CD4-positive, alpha-beta T cell treated with Interleukin-21 for 1 hour (primary cell): Measurements from ENCODE around the gene TOB1.
A peak's percentile ranks its signal among the peaks of the same experiment; 100 is the strongest.

Source experiments
- DNase-seq: peaks from one replicate; pipeline ENCODE4 v3.0.0-alpha.2; 2020

TOB1 gene

DNA sequence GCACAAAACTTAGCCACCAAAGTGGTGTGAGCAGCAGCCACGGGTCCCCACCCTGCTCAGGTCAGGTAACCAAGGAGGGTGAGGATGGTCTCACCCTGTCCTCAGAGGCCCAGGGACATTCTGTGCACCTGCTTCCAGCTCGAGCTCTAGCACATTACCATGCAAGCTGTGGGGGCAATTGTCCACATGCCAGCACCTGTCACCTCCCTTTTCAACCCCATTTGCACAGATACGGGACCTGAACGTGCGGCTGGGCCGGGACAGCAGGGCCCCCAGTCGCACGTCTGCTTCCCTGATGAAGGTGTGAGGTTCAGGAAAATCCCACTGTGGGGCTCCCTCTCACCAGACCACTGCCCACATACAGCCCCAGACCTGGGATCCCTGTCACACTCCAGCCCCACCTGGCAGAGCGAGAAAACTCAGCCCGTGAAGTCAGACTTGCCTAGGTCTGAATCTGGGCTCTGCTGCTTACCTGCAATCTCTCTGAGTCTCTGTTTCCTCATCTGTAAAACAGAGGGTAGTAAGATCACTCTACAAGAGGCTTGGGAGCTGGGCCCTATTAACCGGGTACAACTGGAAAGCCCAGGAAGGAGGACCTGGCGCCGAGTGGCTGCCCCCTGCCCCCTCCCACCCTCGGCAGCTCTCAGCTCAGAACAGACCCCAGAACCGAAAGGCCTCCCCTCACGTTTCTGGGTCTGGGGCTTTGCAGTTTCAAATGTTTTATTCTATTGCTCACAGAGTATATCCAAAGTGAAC is 22.8 kb downstream of the TOB1 start:
- no peak for DNase-seq

DNA sequence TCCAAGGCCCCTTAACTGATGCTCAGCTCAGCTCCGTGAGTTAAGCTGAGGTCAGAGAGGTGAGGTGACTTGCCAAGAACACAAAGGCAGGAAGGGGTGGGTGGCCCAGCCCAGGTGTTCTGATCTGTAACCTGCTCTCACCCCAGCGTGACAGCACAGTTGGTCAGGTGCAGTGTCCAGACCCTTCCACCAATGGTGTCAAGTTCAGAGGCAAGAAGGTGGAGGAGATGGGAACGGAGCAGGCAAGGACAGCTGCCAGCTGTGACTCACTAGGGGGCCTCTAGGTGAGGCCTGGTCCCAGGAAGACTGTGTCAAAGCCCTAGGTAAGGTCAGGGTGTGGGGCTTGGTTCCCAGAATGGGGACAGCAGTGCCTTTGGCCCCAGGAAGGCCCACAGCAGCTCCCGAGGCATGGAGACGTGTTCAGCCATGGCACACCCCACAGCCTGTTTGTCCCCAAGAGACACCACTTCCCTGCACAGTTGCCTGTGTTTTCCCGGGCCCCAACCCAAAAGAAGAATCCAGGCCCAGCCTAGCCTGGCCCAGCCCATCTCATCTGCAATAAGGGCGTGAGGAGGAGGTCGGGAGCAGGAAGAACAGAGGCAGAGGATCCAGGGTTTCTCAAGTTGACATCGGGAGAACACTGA is 23.5 kb downstream of the TOB1 start:
- no peak for DNase-seq

GRCh38 chr17:50841949-50842354 is 24.2 kb downstream of the TOB1 start:
- DNase-seq = peak; percentile 54

- DNase-seq = no peak
Observed at GRCh38 chr17:50841277-50841948, 24.7 kb downstream of the TOB1 start.

GRCh38 chr17:50840311-50840851 is 25.8 kb downstream of the TOB1 start:
- no peak for DNase-seq

GRCh38 chr17:50839591-50840310 is 26.4 kb downstream of the TOB1 start:
- no peak for DNase-seq

- no peak for DNase-seq
Observed at GRCh38 chr17:50837980-50838954, 27.9 kb downstream of the TOB1 start.

DNA sequence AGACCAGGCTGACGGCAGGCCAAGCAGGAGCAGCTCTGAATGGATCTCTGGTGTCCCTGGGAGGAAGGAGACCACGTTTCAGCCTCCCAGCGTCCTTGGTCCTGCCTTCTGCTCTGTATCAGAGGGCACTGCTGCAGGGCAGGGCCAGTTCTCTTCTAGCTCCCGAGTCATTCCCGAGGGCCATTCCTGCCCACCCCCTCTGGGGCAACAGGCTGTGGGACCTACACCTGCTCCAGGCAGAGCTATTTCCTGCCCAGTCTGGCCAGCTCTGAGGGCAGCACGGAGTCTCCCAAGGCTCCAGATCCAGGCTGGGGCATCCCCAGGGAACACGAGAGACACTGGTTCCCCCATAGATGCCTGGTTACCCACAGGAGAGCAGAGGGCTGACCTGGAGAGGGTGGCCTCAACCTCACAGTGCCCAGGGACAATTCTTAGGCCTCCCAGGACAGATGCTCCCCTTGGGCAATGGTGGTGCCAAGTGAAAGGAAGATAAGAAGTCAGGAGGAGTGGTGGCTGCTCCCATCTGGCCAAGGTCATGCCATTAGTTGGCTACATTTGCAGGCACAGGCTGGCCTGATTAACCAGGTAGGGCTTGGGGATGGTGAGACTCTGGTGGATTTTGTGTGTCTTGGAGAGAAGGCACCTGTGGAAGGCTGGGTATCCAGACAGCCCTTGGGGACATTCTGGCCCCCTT is 28.7 kb downstream of the TOB1 start:
- no peak for DNase-seq

- no peak for DNase-seq
Observed at GRCh38 chr17:50836826-50837225, 29.3 kb downstream of the TOB1 start.

DNA sequence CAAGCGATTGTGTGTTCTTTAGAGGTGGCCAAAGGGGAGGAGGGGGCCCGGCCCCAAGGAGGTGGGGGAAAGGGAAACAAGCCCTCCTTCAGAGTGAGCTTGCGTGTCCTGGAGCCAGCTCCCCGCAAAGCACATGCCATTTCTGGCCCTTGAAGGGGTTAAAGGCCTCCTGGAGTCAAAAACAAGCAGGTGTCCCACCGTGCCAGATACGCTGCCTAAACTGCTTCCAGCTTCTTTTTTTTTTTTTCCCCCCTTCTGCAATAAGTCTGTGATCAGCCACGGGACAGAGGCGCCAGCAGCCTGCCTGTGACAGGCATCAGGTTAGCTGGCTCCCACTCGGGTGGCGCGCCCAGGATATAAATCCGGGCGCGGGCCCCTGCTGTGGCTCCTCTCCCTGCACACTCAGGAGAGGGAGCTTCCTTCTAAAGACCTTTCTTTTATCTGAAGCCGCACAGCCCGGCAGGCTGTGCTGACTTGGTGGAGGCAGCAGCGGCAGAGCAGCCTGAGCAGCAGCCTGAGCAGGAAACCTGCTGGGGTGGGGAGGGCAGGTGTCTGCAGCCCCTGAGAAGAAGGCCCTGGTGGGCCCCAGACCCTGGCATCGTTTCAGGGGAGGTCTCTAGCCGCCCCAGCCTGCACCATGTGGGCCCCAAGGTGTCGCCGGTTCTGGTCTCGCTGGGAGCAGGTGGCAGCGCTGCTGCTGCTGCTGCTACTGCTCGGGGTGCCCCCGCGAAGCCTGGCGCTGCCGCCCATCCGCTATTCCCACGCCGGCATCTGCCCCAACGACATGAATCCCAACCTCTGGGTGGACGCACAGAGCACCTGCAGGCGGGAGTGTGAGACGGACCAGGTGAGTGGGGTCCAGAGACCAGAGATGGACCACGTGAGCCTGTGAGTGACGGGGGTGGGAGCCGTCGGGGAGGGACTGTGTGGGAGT is 30.6 kb downstream of the TOB1 start, which contains the start of gene WFIKKN2:
WFIKKN2 (plus strand) TSS at position 286 of the 934 bp plus-strand sequence; CDS start at position 638, 352 bp downstream.
- no peak for DNase-seq

DNA sequence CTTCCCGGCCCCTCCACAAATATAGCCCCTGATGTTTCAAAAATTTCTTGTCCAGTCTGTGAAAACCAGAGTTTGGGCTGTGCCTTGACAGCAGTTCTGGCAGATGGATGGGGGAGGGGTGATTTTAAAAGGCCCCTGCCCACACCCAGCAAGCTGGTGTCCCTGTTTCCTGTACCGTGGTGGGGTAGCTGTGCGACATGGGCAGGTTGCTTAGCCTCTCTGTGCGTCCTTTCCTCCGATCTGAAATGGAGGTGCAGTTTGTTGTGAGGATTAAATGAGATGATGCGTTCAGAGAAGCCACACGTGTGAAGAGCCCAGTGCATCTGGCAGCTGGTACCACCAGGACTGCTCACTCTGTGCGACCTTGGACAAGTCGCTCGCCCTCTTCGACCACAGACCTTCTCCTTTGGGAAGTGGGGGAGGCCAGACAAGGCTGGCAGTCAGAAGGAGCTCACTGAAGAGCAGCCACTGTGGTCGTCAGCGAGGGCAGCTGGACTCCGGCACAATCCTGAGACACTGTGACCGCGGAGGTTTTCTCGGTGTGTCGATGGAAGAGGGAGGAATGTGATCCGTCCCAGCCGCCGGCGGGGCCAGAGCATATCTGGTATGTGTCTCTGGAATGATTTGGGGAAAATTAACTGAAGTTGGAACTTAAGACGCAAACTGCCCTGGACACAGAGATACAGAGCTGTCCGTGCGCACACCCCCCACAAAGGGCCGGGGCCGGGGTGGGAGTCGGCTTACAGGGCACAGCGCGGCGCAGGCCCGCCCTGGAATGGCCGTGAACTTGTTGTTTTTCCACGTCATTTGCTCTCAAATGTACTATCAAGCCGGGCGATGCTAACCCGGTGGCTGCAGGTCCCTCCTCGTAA is 31.5 kb downstream of the TOB1 start:
- no peak for DNase-seq

- DNase-seq = no peak
Observed at GRCh38 chr17:50833510-50834428, 32.4 kb downstream of the TOB1 start.

- no peak for DNase-seq
Observed at GRCh38 chr17:50832864-50833381, 33.2 kb downstream of the TOB1 start.

DNA sequence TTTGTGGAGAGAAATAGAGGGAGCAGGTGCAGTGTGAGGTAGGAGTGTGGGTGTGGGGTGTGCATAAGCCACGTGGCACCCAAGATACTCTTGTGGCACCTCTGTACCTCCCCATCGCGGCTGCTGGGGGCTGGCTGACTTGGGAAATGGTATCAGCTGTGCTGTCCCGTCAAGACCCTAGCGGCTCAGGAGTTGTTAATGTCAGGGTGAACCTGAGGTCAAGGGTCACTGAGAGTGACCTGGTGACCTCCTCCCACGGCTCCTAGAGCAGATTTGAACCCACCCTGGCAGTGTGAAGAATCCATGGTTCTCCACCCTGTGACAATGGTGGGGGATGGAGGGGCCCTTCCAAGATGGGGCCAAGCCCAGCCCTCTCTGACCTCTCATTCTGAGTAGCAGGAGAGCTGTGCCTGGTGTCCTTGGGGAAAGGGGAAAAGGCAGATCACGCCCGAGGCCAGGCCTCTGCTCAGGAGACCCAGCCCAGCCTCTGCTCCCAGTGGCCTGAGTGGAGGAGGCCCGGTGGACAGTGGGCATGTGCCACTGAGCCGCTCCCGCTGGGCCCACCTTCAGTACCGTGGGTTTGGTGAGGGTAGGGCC is 33.8 kb downstream of the TOB1 start:
- no peak for DNase-seq

- DNase-seq = no peak
Observed at GRCh38 chr17:50831471-50831928, 34.7 kb downstream of the TOB1 start.

DNA sequence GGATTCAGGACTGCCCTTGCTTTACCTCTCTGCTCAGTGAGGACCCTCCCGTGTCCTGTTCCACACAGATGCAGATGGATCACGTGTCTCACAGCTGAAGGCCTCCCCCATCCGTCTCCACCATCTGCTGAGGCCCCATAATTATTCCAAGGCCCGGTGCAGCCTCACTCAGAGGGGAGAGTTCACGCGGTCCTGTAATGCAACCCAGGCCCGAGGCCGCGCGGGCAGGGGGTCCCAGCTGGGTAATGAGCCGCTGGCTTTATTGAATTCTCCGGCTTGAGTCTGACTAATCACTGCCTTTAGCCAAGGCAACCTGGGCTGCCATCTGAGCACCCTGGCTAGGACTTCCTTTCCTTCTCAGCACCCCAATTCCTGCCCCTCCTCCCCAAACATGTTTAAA is 35.2 kb downstream of the TOB1 start:
- DNase-seq = no peak

- no peak for DNase-seq
Observed at GRCh38 chr17:50830352-50830751, 35.8 kb downstream of the TOB1 start.
